ENCODE data around the gene DMBX1.

GRCh38 chr1:46490656-46491442 lies 1.2 kb downstream of the DMBX1 start:
- TF ChIP-seq POLR2AphosphoS5 (IDR thresholded peaks at IDR 0.05) (peak; percentile 27 to 76 (median 51)), CTCF (IDR thresholded peaks at IDR 0.05 in 8 of 11, conservative IDR thresholded peaks at IDR 0.05 in 3 of 11) (no peak), POLR2A (IDR thresholded peaks at IDR 0.05) (no peak)
